ENCODE results near the gene KIF5A.

Gene KIF5A

GRCh38 chr12:57630891-57631433 lies 81.1 kb downstream of the KIF5A start:
- Histone ChIP-seq H3K36me3 (ENCODE audit: control insufficient read depth, insufficient read depth, low read length) (no peaks in the 10 kb centered on the region), H3K27me3 (ENCODE audit: control insufficient read depth, insufficient read depth, low read length) (peaks cover 82% of the 10 kb centered on the region), H3K9me3 (ENCODE audit: control insufficient read depth, insufficient read depth, low read length) (no peaks in the 10 kb centered on the region), H3K4me1 (ENCODE audit: control insufficient read depth, insufficient read depth, low read length) (peaks cover 4% of the 10 kb centered on the region), H3K4me3 (ENCODE audit: low read depth, low read length) (peak overlapping the region; percentile 58), H3K9ac (ENCODE audit: low read depth, low read length) (no peak overlapping the region)

- Histone ChIP-seq H3K4me3 (ENCODE audit: low read depth, low read length) (peak overlapping the region; percentile 58), H3K9me3 (ENCODE audit: control insufficient read depth, insufficient read depth, low read length) (no peaks in the 10 kb centered on the region), H3K27me3 (ENCODE audit: control insufficient read depth, insufficient read depth, low read length) (peaks cover 77% of the 10 kb centered on the region)
Measured at GRCh38 chr12:57631566-57632072, 81.8 kb downstream of the KIF5A start.

GRCh38 chr12:57632073-57632957 lies 82.5 kb downstream of the KIF5A start:
- no peaks in the 10 kb centered on the region for H3K9me3 ChIP-seq (ENCODE audit: control insufficient read depth, insufficient read depth, low read length)
- no peak overlapping the region for H3K9ac ChIP-seq (ENCODE audit: low read depth, low read length)
- H3K4me3 ChIP-seq (ENCODE audit: low read depth, low read length) = peak overlapping the region; percentile 58
- H3K4me1 ChIP-seq (ENCODE audit: control insufficient read depth, insufficient read depth, low read length) = peaks cover 4% of the 10 kb centered on the region
- no peaks in the 10 kb centered on the region for H3K36me3 ChIP-seq (ENCODE audit: control insufficient read depth, insufficient read depth, low read length)
- peaks cover 70% of the 10 kb centered on the region for H3K27me3 ChIP-seq (ENCODE audit: control insufficient read depth, insufficient read depth, low read length)

More at GRCh38 chr12:57631566-57632072, 81.8 kb downstream of the KIF5A start:
- Histone ChIP-seq H3K36me3 (ENCODE audit: control insufficient read depth, insufficient read depth, low read length) (no peaks in the 10 kb centered on the region), H3K4me1 (ENCODE audit: control insufficient read depth, insufficient read depth, low read length) (peaks cover 4% of the 10 kb centered on the region), H3K9ac (ENCODE audit: low read depth, low read length) (no peak overlapping the region)

DNA sequence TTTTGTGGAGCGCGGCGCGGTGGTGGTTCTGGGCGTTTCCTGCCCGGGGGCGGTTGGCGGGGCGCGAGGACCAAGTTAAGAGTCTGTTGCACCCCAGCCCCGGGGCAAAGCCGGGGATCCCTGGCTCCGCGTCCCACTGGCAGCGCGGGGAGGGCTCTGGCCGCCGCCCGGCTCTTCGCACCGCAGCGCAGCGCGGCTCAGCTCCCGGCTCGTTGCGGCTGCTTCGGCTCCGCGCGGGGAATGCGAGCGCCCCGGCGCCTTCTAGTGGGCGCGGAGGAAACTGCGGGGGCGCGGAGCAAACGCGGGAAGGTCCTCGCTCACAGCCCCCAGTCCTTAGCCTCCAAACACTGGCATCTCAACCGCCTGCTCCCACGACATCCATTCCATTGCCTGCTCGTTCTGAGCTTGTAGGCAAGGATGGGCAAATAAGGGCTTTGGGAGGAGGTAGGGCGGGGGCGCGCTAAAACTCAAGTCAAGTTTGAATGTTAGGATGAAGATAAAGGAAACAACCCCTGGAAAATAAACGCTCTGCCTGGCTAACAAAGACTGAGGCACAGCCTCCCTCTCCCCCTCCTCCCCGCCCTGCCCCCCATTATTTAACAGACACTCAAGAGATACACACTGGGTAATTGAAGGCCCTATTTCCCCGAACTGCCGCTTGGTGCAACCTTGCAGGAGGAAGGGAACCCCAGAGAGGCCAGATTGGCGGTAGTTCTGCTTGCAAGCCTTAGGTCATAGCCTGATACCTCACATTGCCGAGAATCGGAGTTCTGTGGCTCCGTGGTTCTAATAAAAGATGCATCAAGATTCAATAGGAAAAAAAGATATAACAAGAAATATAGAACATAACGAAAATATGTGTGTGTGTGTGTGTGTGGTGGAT lies 83.4 kb downstream of the KIF5A start, which contains the start of gene B4GALNT1:
TSS of gene B4GALNT1 (minus strand) at position 244 of the 883 bp plus-strand sequence. CDS start 1,069 bp downstream, outside the sequence.
- no peaks in the 10 kb centered on the region for H3K36me3 ChIP-seq (ENCODE audit: control insufficient read depth, insufficient read depth, low read length)
- H3K9me3 ChIP-seq (ENCODE audit: control insufficient read depth, insufficient read depth, low read length) = no peaks in the 10 kb centered on the region
- peaks cover 8% of the 10 kb centered on the region for H3K4me1 ChIP-seq (ENCODE audit: control insufficient read depth, insufficient read depth, low read length)
- H3K27me3 ChIP-seq (ENCODE audit: control insufficient read depth, insufficient read depth, low read length) = peaks cover 61% of the 10 kb centered on the region
- H3K9ac ChIP-seq (ENCODE audit: low read depth, low read length) = no peak within 1 kb of the TSS
- peak within 1 kb of the TSS; percentile 58 for H3K4me3 ChIP-seq (ENCODE audit: low read depth, low read length)
